NB4 (cell line): ENCODE measurements around the gene GPANK1.

ENCODE experiments used
- DNase-seq: peaks from one replicate; pipeline ENCODE4 v3.0.0; 2010; ENCODE audit warnings: low read depth
- H3K4me3 ChIP-seq: one replicate; pipeline ENCODE4 v1.5.1; 2011; ENCODE audit warnings: mild to moderate bottlenecking, low read depth, low read length, moderate library complexity
- MAX ChIP-seq: IDR thresholded peaks from 2 replicates; pipeline ENCODE4 v1.6.1; 2011; ENCODE audit warnings: low read depth, low read length
- MYC ChIP-seq: IDR thresholded peaks from 2 replicates; pipeline ENCODE4 v1.6.1; 2011; ENCODE audit warnings: low read depth, low read length
- POLR2A ChIP-seq: IDR thresholded peaks from 2 replicates; pipeline ENCODE4 v1.6.1; 2011; ENCODE audit warnings: mild to moderate bottlenecking; ENCODE audit not compliant: insufficient read length; ENCODE audit errors: extremely low read depth
- TF ChIP-seq, protein P1 (sequence below): IDR thresholded peaks from one replicate; pipeline ENCODE4 v1.5.1; 2012; ENCODE audit warnings: low read depth, low read length

Gene GPANK1

GRCh38 chr6:31702819-31703716, 38.3 kb upstream of the GPANK1 start, which contains the start of gene ABHD16A:
TSS of gene ABHD16A (minus strand) at chr6:31703324. CDS start at chr6:31703281, 43 bp downstream.
- DNase-seq: peak; percentile 100
- H3K4me3 ChIP-seq: peak within 1 kb of the TSS; percentile 97
- TF ChIP-seq, protein P1, sequence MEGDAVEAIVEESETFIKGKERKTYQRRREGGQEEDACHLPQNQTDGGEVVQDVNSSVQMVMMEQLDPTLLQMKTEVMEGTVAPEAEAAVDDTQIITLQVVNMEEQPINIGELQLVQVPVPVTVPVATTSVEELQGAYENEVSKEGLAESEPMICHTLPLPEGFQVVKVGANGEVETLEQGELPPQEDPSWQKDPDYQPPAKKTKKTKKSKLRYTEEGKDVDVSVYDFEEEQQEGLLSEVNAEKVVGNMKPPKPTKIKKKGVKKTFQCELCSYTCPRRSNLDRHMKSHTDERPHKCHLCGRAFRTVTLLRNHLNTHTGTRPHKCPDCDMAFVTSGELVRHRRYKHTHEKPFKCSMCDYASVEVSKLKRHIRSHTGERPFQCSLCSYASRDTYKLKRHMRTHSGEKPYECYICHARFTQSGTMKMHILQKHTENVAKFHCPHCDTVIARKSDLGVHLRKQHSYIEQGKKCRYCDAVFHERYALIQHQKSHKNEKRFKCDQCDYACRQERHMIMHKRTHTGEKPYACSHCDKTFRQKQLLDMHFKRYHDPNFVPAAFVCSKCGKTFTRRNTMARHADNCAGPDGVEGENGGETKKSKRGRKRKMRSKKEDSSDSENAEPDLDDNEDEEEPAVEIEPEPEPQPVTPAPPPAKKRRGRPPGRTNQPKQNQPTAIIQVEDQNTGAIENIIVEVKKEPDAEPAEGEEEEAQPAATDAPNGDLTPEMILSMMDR: no peak
- TF ChIP-seq MAX (peak; percentile 35), POLR2A (peak; percentile 85), MYC (peak; percentile 78)

DNA sequence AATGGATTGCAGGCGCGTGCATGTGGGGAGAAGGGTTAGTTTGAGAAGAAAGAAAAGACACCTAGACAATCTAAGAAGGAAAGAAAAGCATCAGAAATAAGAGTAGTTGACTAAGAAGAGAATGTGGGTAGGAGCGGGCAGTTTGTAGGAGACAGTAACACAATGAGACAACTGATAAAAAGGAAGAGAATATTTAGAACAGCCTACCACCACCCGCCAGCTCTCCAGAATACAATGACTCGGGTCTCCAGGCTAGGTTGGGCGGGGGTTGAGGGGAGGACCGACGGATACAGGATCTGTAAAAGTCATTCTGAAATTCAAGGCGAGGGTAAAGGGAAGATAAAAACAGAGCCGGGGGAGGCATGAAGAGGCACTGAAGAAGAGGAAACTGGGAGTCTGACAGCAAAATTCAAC, 37.6 kb upstream of the GPANK1 start:
- TF ChIP-seq, protein P1: no peak
- TF ChIP-seq MYC (no peak), POLR2A (no peak)
- DNase-seq: no peak
- peak overlapping the region; percentile 97 for H3K4me3 ChIP-seq

GRCh38 chr6:31701666-31702404, 37.0 kb upstream of the GPANK1 start:
- no peak for DNase-seq
- H3K4me3 ChIP-seq: peak overlapping the region; percentile 97
- TF ChIP-seq POLR2A (no peak), MAX (no peak), MYC (no peak)
- TF ChIP-seq, protein P1: no peak

- TF ChIP-seq MYC (no peak), POLR2A (no peak), MAX (no peak)
- TF ChIP-seq, protein P1: no peak
- DNase-seq: no peak
- H3K4me3 ChIP-seq: peak overlapping the region; percentile 97
These were observed 36.1 kb upstream of the GPANK1 start for GRCh38 chr6:31700740-31701401.

DNA sequence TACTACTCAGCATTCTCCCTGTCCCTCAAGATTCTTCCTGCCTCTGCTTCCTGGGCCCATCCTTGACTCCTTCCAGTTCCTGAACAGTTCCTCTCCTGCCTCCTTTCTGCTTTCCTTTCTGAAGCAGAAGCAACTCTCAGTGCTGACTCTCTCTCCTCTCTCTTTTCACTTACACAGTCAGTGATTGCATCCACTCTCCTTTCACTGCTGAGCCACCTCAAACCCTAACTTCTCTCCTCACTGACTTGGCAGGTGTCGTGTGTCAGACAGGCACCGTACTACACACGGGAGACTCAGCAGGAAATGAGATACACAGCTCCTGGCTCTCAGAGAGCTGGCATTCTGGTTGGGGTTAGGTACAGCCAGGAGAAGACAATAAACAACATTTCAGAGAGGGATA, 32.8 kb upstream of the GPANK1 start:
- DNase-seq: no peak
- no peak overlapping the region for H3K4me3 ChIP-seq
- TF ChIP-seq, protein P1: no peak
- TF ChIP-seq MAX: no peak
- no peak for TF ChIP-seq MYC
- no peak for TF ChIP-seq POLR2A
